Measurements from ENCODE around the gene JHY.

GRCh38 chr11:123006860-123007542 is 124.4 kb downstream of the JHY start:
- TF ChIP-seq POLR2A (IDR thresholded peaks at IDR 0.05; ENCODE audit: low read depth, low read length) (no peak), POU2F2 (IDR thresholded peaks at IDR 0.05; ENCODE audit: low read depth, low read length) (no peak), POLR2AphosphoS5 (IDR thresholded peaks at IDR 0.05; ENCODE audit: low read depth, low read length) (no peak), TAF1 (IDR thresholded peaks at IDR 0.05; ENCODE audit: low read depth, low read length) (no peak), SPI1 (IDR thresholded peaks at IDR 0.05; ENCODE audit: low read depth, low read length) (no peak)

Data from GM12891 (cell line).